PC-3 (cell line): ENCODE data around the gene CDH12. TPM values are rescaled to one million over a fixed set of nuclear protein-coding genes. Genes with fewer than 3 reads are reported as not detected.
A peak's percentile ranks its signal among the peaks of the same experiment; 100 is the strongest.

Experiments used
- ATAC-seq: fragments of 200-7000 bp; cut with Tn5 transposase; 2 replicates; pipeline ENCODE4 v1.9.1; 2020; ENCODE audit warnings: mild to moderate bottlenecking, moderate library complexity
- BruUV-seq: library from RNA; stranded (reverse); fragments of 400-500 nt; replicated peaks from 2 replicates; lab custom pipeline; 2021; lab: Mats Ljungman, UMichigan
- CTCF ChIA-PET: fragments of 300-600 bp; sonication (Branson Sonifier 250); formaldehyde crosslinking; loops from one replicate; lab custom pipeline; 2022; ENCODE audit warnings: antibody characterized with exemption; lab: Charles Lee
- POLR2A ChIA-PET: fragments of 300-600 bp; sonication (Branson Sonifier 250); formaldehyde crosslinking; loops from one replicate; lab custom pipeline; 2022; ENCODE audit warnings: antibody characterized with exemption; ENCODE audit not compliant: unreplicated experiment; lab: Charles Lee
- DNase-seq: peaks from one replicate; pipeline ENCODE4 v3.0.0-alpha.2; 2015
- H2AFZ ChIP-seq: fragments of 300-600 bp; sonication (generic); 2 replicates; pipeline ENCODE4 v1.6.0; 2016; ENCODE audit warnings: antibody characterized with exemption, low read length
- H3F3A ChIP-seq: fragments of 300-600 bp; sonication (generic); one replicate; pipeline ENCODE4 v1.6.0; 2017; ENCODE audit warnings: antibody characterized with exemption, low read length, control low read depth, mild to moderate bottlenecking; ENCODE audit not compliant: unreplicated experiment
- H3K27ac ChIP-seq: fragments of 300-600 bp; sonication (generic); 2 replicates; pipeline ENCODE4 v1.5.1; 2016; ENCODE audit warnings: mild to moderate bottlenecking, low read length
- H3K27me3 ChIP-seq: fragments of 300-600 bp; sonication (generic); 2 replicates; pipeline ENCODE4 v1.6.1; 2016; ENCODE audit warnings: low read length, mixed read lengths
- H3K36me3 ChIP-seq: fragments of 300-600 bp; sonication (generic); 2 replicates; pipeline ENCODE4 v1.6.1; 2016; ENCODE audit warnings: low read depth, mixed run types, low read length, mixed read lengths
- H3K4me1 ChIP-seq: fragments of 300-600 bp; sonication (generic); 2 replicates; pipeline ENCODE4 v1.5.1; 2016; ENCODE audit warnings: low read length; ENCODE audit not compliant: insufficient read depth
- H3K4me2 ChIP-seq: fragments of 300-600 bp; sonication (generic); 2 replicates; pipeline ENCODE4 v1.6.0; 2016; ENCODE audit warnings: low read length
- H3K4me3 ChIP-seq: fragments of 300-600 bp; sonication (generic); 2 replicates; pipeline ENCODE4 v1.5.1; 2016; ENCODE audit warnings: mild to moderate bottlenecking, low read length, mixed read lengths
- H3K79me2 ChIP-seq: fragments of 300-600 bp; sonication (generic); 2 replicates; pipeline ENCODE4 v1.6.1; 2017; ENCODE audit warnings: low read length, mixed read lengths
- H3K9ac ChIP-seq: fragments of 300-600 bp; sonication (generic); 2 replicates; pipeline ENCODE4 v1.6.0; 2016; ENCODE audit warnings: mild to moderate bottlenecking, low read length
- H3K9me2 ChIP-seq: fragments of 300-600 bp; sonication (generic); replicated peaks from 2 replicates; pipeline ENCODE4 v1.6.1; 2016; ENCODE audit warnings: mixed run types, low read length, mixed read lengths
- H3K9me3 ChIP-seq: fragments of 300-600 bp; sonication (generic); 2 replicates; pipeline ENCODE4 v1.6.1; 2016; ENCODE audit warnings: low read length, mixed read lengths
- H4K20me1 ChIP-seq: fragments of 300-600 bp; sonication (generic); 2 replicates; pipeline ENCODE4 v1.6.1; 2016; ENCODE audit warnings: low read length, mixed read lengths
- EZH2 ChIP-seq: fragments of 300-600 bp; sonication (generic); IDR thresholded peaks from one replicate; pipeline ENCODE4 v1.6.1; 2017; ENCODE audit warnings: antibody characterized with exemption, mild to moderate bottlenecking, low read length; ENCODE audit not compliant: unreplicated experiment
- EZH2phosphoT487 ChIP-seq: fragments of 300-600 bp; sonication (generic); IDR thresholded peaks from 2 replicates; pipeline ENCODE4 v1.6.1; 2018; ENCODE audit warnings: mild to moderate bottlenecking, antibody characterized with exemption, low read length, borderline replicate concordance
- intact Hi-C: fragments of 100-400 bp; cut with micrococcal nuclease; formaldehyde crosslinking; loops from 2 replicates; pipeline ENCODE4 v1.9.0; 2023
- total RNA-seq: library from RNA; depleted of rRNA; stranded (reverse); fragments of >200 nt; gene quantifications from 2 replicates; pipeline ENCODE4 v1.2.3, GENCODE V29; 2014
- TF ChIP-seq, protein P1 (sequence below): fragments of 300-600 bp; sonication (generic); conservative IDR thresholded peaks from 2 replicates; pipeline ENCODE4 v1.5.1; 2017; ENCODE audit warnings: antibody characterized with exemption, low read depth, mild to moderate bottlenecking, low read length

CDH12 gene
- total RNA-seq, 1 experiment from 2014 or later: 0.44 TPM

DNA sequence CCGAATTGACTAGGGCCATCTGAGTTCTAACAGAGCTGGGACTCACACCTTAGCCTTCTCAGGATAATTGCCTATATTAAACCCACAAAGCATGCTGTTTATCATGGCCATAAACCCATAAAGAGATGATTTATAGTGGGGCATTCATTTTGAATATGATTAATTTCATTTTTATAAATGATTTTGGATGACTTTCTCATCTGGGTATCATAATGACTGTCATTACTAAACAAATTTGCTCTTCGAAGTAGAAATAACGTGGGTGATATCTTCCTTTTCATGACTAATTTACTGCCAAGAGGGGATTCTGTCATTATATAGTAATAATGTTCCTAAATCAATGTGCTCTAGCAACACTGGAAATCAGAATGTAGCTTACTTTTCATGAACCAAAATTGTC is 498.2 kb downstream of the CDH12 start:
- ChIA-PET POLR2A (no interaction called here), CTCF (no interaction called here)
- no peak overlapping the region for H3K4me3 ChIP-seq
- H3K27ac ChIP-seq: no peak overlapping the region
- no peak overlapping the region for H3K4me2 ChIP-seq
- no peaks in the 10 kb centered on the region for H4K20me1 ChIP-seq
- BruUV-seq: no TSS peak
- H2AFZ ChIP-seq: no peak overlapping the region
- no peaks in the 10 kb centered on the region for H3K36me3 ChIP-seq
- no peak overlapping the region for H3K9ac ChIP-seq
- TF ChIP-seq, protein P1, sequence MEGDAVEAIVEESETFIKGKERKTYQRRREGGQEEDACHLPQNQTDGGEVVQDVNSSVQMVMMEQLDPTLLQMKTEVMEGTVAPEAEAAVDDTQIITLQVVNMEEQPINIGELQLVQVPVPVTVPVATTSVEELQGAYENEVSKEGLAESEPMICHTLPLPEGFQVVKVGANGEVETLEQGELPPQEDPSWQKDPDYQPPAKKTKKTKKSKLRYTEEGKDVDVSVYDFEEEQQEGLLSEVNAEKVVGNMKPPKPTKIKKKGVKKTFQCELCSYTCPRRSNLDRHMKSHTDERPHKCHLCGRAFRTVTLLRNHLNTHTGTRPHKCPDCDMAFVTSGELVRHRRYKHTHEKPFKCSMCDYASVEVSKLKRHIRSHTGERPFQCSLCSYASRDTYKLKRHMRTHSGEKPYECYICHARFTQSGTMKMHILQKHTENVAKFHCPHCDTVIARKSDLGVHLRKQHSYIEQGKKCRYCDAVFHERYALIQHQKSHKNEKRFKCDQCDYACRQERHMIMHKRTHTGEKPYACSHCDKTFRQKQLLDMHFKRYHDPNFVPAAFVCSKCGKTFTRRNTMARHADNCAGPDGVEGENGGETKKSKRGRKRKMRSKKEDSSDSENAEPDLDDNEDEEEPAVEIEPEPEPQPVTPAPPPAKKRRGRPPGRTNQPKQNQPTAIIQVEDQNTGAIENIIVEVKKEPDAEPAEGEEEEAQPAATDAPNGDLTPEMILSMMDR: no peak
- TF ChIP-seq EZH2phosphoT487 (no peak), EZH2 (no peak)
- no peaks in the 10 kb centered on the region for H3K79me2 ChIP-seq
- no peaks in the 10 kb centered on the region for H3K4me1 ChIP-seq
- H3F3A ChIP-seq: no peaks in the 10 kb centered on the region
- intact Hi-C loops: no loop called here
- no peak; the same call in 1 of the 2 replicates for ATAC-seq
- DNase-seq: no peak
- H3K9me3 ChIP-seq: 0 out of 2 replicates have a peak, but pooled peaks cover 4% of the 10 kb centered on the region
- H3K9me2 ChIP-seq: no peaks in the 10 kb centered on the region
- no peaks in the 10 kb centered on the region for H3K27me3 ChIP-seq

GRCh38 chr5:22352493-22352892 is 500.7 kb downstream of the CDH12 start:
- Histone ChIP-seq H3K36me3 (no peaks in the 10 kb centered on the region), H3K79me2 (no peaks in the 10 kb centered on the region), H3K27ac (no peak overlapping the region), H3K9me2 (no peaks in the 10 kb centered on the region), H3K9me3 (0 out of 2 replicates have a peak, but pooled peaks cover 3% of the 10 kb centered on the region), H3K4me3 (no peak overlapping the region), H2AFZ (no peak overlapping the region), H3K9ac (no peak overlapping the region), H3K27me3 (no peaks in the 10 kb centered on the region), H3K4me2 (no peak overlapping the region), H3F3A (no peaks in the 10 kb centered on the region), H4K20me1 (no peaks in the 10 kb centered on the region), H3K4me1 (no peaks in the 10 kb centered on the region)
- DNase-seq (no peak), ATAC-seq (no peak)
- ChIA-PET POLR2A (no interaction called here), CTCF (no interaction called here)
- TF ChIP-seq EZH2 (no peak), EZH2phosphoT487 (no peak)
- TF ChIP-seq, protein P1: no peak
- intact Hi-C loops: no loop called here
- no TSS peak for BruUV-seq

DNA sequence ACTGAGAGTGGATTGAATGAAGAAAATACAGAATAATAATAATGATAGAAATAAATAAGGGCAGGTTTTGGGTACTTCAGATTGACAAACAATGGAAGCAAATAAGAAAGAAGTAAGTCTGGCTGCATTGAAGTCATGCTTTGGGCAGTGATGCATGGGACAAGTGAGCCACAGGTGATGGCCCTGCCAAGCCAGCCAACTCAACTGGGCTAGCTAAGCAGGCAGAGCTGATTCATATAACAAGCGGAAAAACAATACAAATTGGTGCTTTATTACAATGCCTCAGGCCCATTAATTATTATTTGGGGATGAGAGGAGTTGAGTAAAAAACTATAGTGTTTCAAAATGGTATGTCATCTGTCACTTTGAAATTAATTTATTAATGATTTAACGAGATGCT is 502.0 kb downstream of the CDH12 start:
- H3K4me2 ChIP-seq: no peak overlapping the region
- H3K79me2 ChIP-seq: no peaks in the 10 kb centered on the region
- TF ChIP-seq, protein P1: no peak
- TF ChIP-seq EZH2phosphoT487 (no peak), EZH2 (no peak)
- H3K4me3 ChIP-seq: no peak overlapping the region
- no peak overlapping the region for H3K9ac ChIP-seq
- H3K4me1 ChIP-seq: no peaks in the 10 kb centered on the region
- H4K20me1 ChIP-seq: no peaks in the 10 kb centered on the region
- no peaks in the 10 kb centered on the region for H3K9me3 ChIP-seq
- ChIA-PET POLR2A (no interaction called here), CTCF (no interaction called here)
- ATAC-seq (peak; percentile 55), DNase-seq (no peak)
- no peak overlapping the region for H3K27ac ChIP-seq
- intact Hi-C loops: no loop called here
- no peaks in the 10 kb centered on the region for H3K27me3 ChIP-seq
- no TSS peak for BruUV-seq
- H3F3A ChIP-seq: no peaks in the 10 kb centered on the region
- no peaks in the 10 kb centered on the region for H3K9me2 ChIP-seq
- no peaks in the 10 kb centered on the region for H3K36me3 ChIP-seq
- H2AFZ ChIP-seq: no peak overlapping the region
